Stomach (tissue), 9 donors: ENCODE results near the gene ATP11A. TPM values are rescaled to one million over a fixed set of nuclear protein-coding genes. Genes with fewer than 3 reads are reported as not detected.

Source experiments
- DNase-seq, 2 donors: peaks; one replicate each; pipeline versions ENCODE4 v3.0.0 to v3.0.0-alpha.2; 2013 to 2019
- H3K27ac ChIP-seq, 5 donors: fragments of 200-600 bp in 4 of 5; sonication (generic) in 4 of 5; one replicate each; pipeline ENCODE4 v1.5.1; 2013 to 2019; ENCODE audit warnings: mild to moderate bottlenecking in 1 of 5, moderate library complexity in 1 of 5
- H3K27me3 ChIP-seq, 3 donors: fragments of 200-600 bp; sonication (generic); one replicate each; pipeline ENCODE4 v1.5.1; 2017 to 2019; ENCODE audit warnings: mixed run types in 1 of 3
- H3K36me3 ChIP-seq, 4 donors: fragments of 200-600 bp; sonication (generic); 1 replicate in 3 of 4; 2 replicates in 1 of 4; pipeline ENCODE4 v1.5.1; 2016 to 2019
- H3K4me1 ChIP-seq, 4 donors: fragments of 200-600 bp; sonication (generic); one replicate each; pipeline ENCODE4 v1.5.1; 2016 to 2019
- H3K4me3 ChIP-seq, 4 donors: fragments of 200-600 bp; sonication (generic) in 3 of 4; one replicate each; pipeline ENCODE4 v1.5.1; 2016 to 2019; ENCODE audit warnings: mild to moderate bottlenecking in 1 of 4
- H3K9me3 ChIP-seq, 4 donors: fragments of 200-600 bp; sonication (generic); one replicate each; pipeline ENCODE4 v1.5.1; 2016 to 2019
- CTCF ChIP-seq, 7 experiments: fragments of 450-650 bp in 4 of 7; fragments of 200-600 bp in 3 of 7; sonication (generic) in 3 of 7; IDR thresholded peaks; one replicate each; pipeline ENCODE4 v1.5.1; 2016 to 2019; ENCODE audit warnings: antibody characterized with exemption in 7 of 7, control low read depth in 2 of 7, mild to moderate bottlenecking in 1 of 7
- EP300 ChIP-seq: sonication (generic); formaldehyde crosslinking; IDR thresholded peaks from one replicate; pipeline ENCODE4 v1.6.1; 2017; ENCODE audit warnings: antibody characterized with exemption
- POLR2A ChIP-seq, 4 donors: fragments of 450-650 bp; IDR thresholded peaks; one replicate each; pipeline ENCODE4 v1.6.1; 2016; ENCODE audit warnings: antibody characterized with exemption in 4 of 4, control low read depth in 2 of 4, mild to moderate bottlenecking in 1 of 4, moderate library complexity in 1 of 4
- POLR2AphosphoS5 ChIP-seq, 3 donors: sonication (generic); formaldehyde crosslinking; IDR thresholded peaks; one replicate each; pipeline ENCODE4 v1.6.1; 2016; ENCODE audit warnings: antibody characterized with exemption in 3 of 3
- WGBS, 5 donors: extraction: QIAGEN DNeasy Blood & Tissue Kit in 3 of 5; methylation state at CpG; one replicate each; pipeline versions ENCODE4 v1.1.5 to v1.1.7; 2013 to 2018; 5-methylcytosine and 5-hydroxymethylcytosine counted together
- intact Hi-C: fragments of 100-400 bp; cut with DNase I; formaldehyde crosslinking; loops from one replicate; pipeline ENCODE4 v1.15.1; 2023; ENCODE audit warnings: low total_unique reads
- polyA plus RNA-seq, 3 donors: library from polyadenylated mRNA; stranded (reverse); fragments of 200-250 nt; gene quantifications; one replicate each; pipeline ENCODE4 v1.2.3, GENCODE V29; 2013
- total RNA-seq, 5 donors: library from RNA; depleted of rRNA; stranded (reverse); fragments of >200 nt; gene quantifications; one replicate each; pipeline versions ENCODE4 v1.1.0 to v1.2.3, GENCODE V29; 2014 to 2016
- donor health status: healthy with polysubstance abuse.
- donor health status: Bipolar disorder and iron deficiency.
- donor health status: healthy.

ATP11A gene
- total and polyA plus RNA-seq, 8 donors: 1.1 to 70.9 (median 12.3) TPM

GRCh38 chr13:112902101-112902651, 212.3 kb downstream of the ATP11A start:
- Histone ChIP-seq H3K36me3 (no peaks in the 10 kb centered on the region), H3K27ac (peak overlapping the region; percentile 19 to 63 (median 40)), H3K27me3 (peaks cover 0 to 9% (median 0%) of the 10 kb centered on the region in 3 donors), H3K4me1 (peaks cover 0 to 21% (median 18%) of the 10 kb centered on the region in 4 donors), H3K4me3 (no peak overlapping the region), H3K9me3 (peaks cover 0 to 6% (median 4%) of the 10 kb centered on the region in 4 donors)
- DNase-seq: peak in 1 of 2 donors; percentile 41
- WGBS, 5 donors: 26 to 58% (median 34%) methylated on average over 14 of the region's 14 CpGs
- intact Hi-C loops: no loop called here
- no peak for TF ChIP-seq POLR2AphosphoS5 (IDR thresholded peaks at IDR 0.05)
- TF ChIP-seq POLR2A (IDR thresholded peaks at IDR 0.05): no peak
- TF ChIP-seq CTCF (IDR thresholded peaks at IDR 0.05): no peak
- TF ChIP-seq EP300: no peak

- H3K27ac ChIP-seq: peak overlapping the region; percentile 19 to 59 (median 40)
- H3K9me3 ChIP-seq: peaks cover 0 to 6% (median 4%) of the 10 kb centered on the region in 4 donors
- no peaks in the 10 kb centered on the region for H3K36me3 ChIP-seq
- 33 to 65% (median 47%) methylated on average over 2 of the region's 2 CpGs for WGBS, 5 donors
- peaks cover 0 to 9% (median 0%) of the 10 kb centered on the region in 3 donors for H3K27me3 ChIP-seq
- intact Hi-C loops: no loop called here
- H3K4me1 ChIP-seq: peaks cover 0 to 21% (median 18%) of the 10 kb centered on the region in 4 donors
- no peak for DNase-seq
- TF ChIP-seq POLR2A (IDR thresholded peaks at IDR 0.05): no peak
- TF ChIP-seq EP300: no peak
- no peak for TF ChIP-seq CTCF (IDR thresholded peaks at IDR 0.05)
- no peak for TF ChIP-seq POLR2AphosphoS5 (IDR thresholded peaks at IDR 0.05)
- H3K4me3 ChIP-seq: no peak overlapping the region
These were observed 212.8 kb downstream of the ATP11A start for GRCh38 chr13:112902669-112903068.

GRCh38 chr13:112903071-112903577, 213.3 kb downstream of the ATP11A start:
- no peak overlapping the region for H3K4me3 ChIP-seq
- H3K27me3 ChIP-seq: peaks cover 0 to 9% (median 0%) of the 10 kb centered on the region in 3 donors
- peaks cover 0 to 6% (median 4%) of the 10 kb centered on the region in 4 donors for H3K9me3 ChIP-seq
- 72 to 87% (median 80%) methylated on average over 8 of the region's 8 CpGs for WGBS, 5 donors
- H3K4me1 ChIP-seq: peaks cover 0 to 21% (median 18%) of the 10 kb centered on the region in 4 donors
- DNase-seq: no peak
- peak overlapping the region in 4 of 5 donors; percentile 19 to 57 (median 30) for H3K27ac ChIP-seq
- H3K36me3 ChIP-seq: no peaks in the 10 kb centered on the region
- TF ChIP-seq POLR2AphosphoS5 (IDR thresholded peaks at IDR 0.05) (no peak), POLR2A (IDR thresholded peaks at IDR 0.05) (no peak), EP300 (no peak), CTCF (IDR thresholded peaks at IDR 0.05) (no peak)
- intact Hi-C loops: no loop called here

- WGBS, 5 donors: 83 to 90% (median 86%) methylated on average over 19 of the region's 19 CpGs
- H3K4me3 ChIP-seq: no peak overlapping the region
- no peaks in the 10 kb centered on the region for H3K36me3 ChIP-seq
- peaks cover 0 to 6% (median 4%) of the 10 kb centered on the region in 4 donors for H3K9me3 ChIP-seq
- H3K4me1 ChIP-seq: peaks cover 0 to 21% (median 18%) of the 10 kb centered on the region in 4 donors
- intact Hi-C loops: no loop called here
- no peak for DNase-seq
- TF ChIP-seq EP300 (no peak), POLR2AphosphoS5 (IDR thresholded peaks at IDR 0.05) (no peak), POLR2A (IDR thresholded peaks at IDR 0.05) (no peak), CTCF (IDR thresholded peaks at IDR 0.05) (no peak)
- H3K27me3 ChIP-seq: peaks cover 0 to 7% (median 0%) of the 10 kb centered on the region in 3 donors
- peak overlapping the region in 1 of 5 donors; percentile 57 for H3K27ac ChIP-seq
These were observed 213.9 kb downstream of the ATP11A start for GRCh38 chr13:112903606-112904195.
